Activated T-helper 1 cell treated with anti-CD3 and anti-CD28 coated beads, Interleukin-12 subunit alpha, Interleukin-12 subunit beta, Interleukin-2, Interleukin-4 antibody, amounts not matched to agents 30 ng/mL and 10 ng/mL and 1 ng/mL, durations not matched to agents 14 hours and 24 hours and 36 hours (primary cell): Measurements from ENCODE around the gene CFAP65. TPM values are rescaled to one million over a fixed set of nuclear protein-coding genes. Genes with fewer than 3 reads are reported as not detected.

Experiments
- DNase-seq: peaks from one replicate; pipeline ENCODE4 v3.0.0; 2021; ENCODE audit warnings: low spot score
- H3K27ac Mint-ChIP-seq: one replicate; pipeline ENCODE4 v1.8.0; 2021; ENCODE audit warnings: mild to moderate bottlenecking, mixed read lengths
- H3K27me3 Mint-ChIP-seq: one replicate; pipeline ENCODE4 v1.8.0; 2022; ENCODE audit warnings: mild to moderate bottlenecking, moderate library complexity, mixed read lengths; ENCODE audit not compliant: insufficient read depth
- H3K36me3 Mint-ChIP-seq: one replicate; pipeline ENCODE4 v1.8.0; 2021; ENCODE audit warnings: low read depth, mixed read lengths
- H3K4me1 Mint-ChIP-seq: one replicate; pipeline ENCODE4 v1.8.0; 2021; ENCODE audit warnings: low read depth, mixed read lengths
- H3K4me3 Mint-ChIP-seq: one replicate; pipeline ENCODE4 v1.8.0; 2021; ENCODE audit warnings: mild to moderate bottlenecking, moderate library complexity, mixed read lengths
- H3K9me3 Mint-ChIP-seq: one replicate; pipeline ENCODE4 v1.8.0; 2021; ENCODE audit warnings: mixed read lengths
- intact Hi-C: fragments of 100-400 bp; cut with micrococcal nuclease; formaldehyde crosslinking; loops from one replicate; pipeline ENCODE4 v1.15.1; 2024
- total RNA-seq: library from RNA; stranded (reverse); gene quantifications from 2 replicates; pipeline ENCODE4 v1.2.3, GENCODE V29; 2022

CFAP65 gene
- total RNA-seq, 1 donor from 2014 or later = not detected

GRCh38 chr2:219037783-219038499 is 3.4 kb downstream of the CFAP65 start:
- no peak overlapping the region for H3K4me3 Mint-ChIP-seq
- H3K9me3 Mint-ChIP-seq = no peaks in the 10 kb centered on the region
- peaks cover 9% of the 10 kb centered on the region for H3K4me1 Mint-ChIP-seq
- no peak overlapping the region for H3K27ac Mint-ChIP-seq
- H3K27me3 Mint-ChIP-seq = peaks cover 51% of the 10 kb centered on the region
- intact Hi-C loops = no loop called here
- H3K36me3 Mint-ChIP-seq = no peaks in the 10 kb centered on the region
- DNase-seq = no peak

DNA sequence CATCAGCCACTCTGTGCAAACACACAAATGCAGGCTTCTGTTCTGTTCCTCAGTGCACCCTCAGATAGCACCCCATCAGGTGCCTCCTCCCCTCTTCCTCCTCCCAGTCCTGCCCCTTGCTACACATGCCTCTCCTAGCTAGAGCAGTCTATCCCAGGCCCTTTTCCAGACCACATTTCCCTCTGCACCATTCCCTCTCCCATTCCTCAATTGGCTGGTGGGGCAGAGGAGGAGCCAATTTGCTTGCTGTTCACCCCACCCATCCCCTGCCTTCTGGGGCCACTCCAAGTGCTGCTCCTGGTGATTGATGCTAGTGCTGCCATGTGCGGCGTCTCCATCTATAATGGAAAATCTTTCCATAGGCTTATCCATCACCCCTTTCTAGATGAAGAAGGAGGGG is 5.4 kb downstream of the CFAP65 start:
- no peak for DNase-seq
- H3K27me3 Mint-ChIP-seq = peaks cover 39% of the 10 kb centered on the region
- no peak overlapping the region for H3K4me3 Mint-ChIP-seq
- no peaks in the 10 kb centered on the region for H3K4me1 Mint-ChIP-seq
- no peaks in the 10 kb centered on the region for H3K36me3 Mint-ChIP-seq
- no peak overlapping the region for H3K27ac Mint-ChIP-seq
- intact Hi-C loops = no loop called here
- H3K9me3 Mint-ChIP-seq = no peaks in the 10 kb centered on the region

DNA sequence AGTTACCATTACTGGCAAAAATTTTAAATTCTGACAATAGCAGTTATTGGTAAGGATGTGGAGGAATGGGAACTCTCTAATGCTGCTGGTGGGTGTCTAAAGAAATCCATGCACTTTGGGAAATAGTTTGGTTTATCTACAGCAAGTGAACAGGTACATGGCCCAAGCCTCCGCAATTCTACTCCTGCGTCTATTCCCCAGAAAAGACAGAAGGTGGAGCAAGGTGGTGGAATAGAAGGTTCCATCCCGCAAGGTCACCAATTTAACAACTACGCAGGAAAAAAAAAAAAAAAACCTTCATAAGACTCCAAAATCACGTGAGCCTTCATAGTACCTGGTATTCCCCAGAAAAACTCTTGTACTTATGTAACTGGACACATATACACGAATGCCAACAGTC is 6.5 kb downstream of the CFAP65 start:
- H3K4me1 Mint-ChIP-seq = no peaks in the 10 kb centered on the region
- no peak for DNase-seq
- no peaks in the 10 kb centered on the region for H3K9me3 Mint-ChIP-seq
- intact Hi-C loops = no loop called here
- H3K36me3 Mint-ChIP-seq = no peaks in the 10 kb centered on the region
- H3K4me3 Mint-ChIP-seq = no peak overlapping the region
- H3K27ac Mint-ChIP-seq = no peak overlapping the region
- peaks cover 30% of the 10 kb centered on the region for H3K27me3 Mint-ChIP-seq

DNA sequence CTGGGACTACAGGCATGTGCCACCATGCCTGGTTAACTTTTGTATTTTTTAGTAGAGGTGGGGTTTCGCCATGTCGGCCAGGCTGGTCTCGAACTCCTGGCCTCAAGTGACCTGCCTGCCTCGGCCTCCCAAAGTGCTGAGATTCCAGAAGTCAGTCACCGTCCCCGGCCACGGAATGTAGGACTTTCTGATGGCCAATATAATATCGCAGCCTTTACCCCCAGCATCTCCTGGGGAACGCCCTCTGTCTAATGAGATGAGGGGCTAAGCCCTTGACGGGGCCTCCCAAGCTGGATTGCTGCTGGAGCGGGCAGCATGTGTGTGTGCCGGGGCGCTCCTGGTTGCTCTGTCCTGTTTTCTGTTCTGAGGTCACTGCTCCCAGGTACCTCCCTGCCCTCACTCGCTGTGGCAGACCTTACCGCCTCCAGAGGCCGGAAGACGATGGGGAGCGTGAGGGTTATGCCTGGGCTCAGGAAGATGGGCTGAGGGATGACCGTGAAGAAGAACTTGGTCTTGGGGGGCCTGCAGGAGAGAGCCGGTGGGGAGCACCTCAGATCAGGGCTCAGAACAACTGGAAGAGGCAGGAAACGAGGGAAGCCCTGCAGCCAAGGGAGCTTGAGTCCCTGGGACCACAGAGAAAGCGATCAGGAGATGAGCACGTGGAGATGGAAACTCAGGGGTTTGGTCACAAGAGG is 9.1 kb downstream of the CFAP65 start:
- Mint-ChIP-seq H3K27ac (no peak overlapping the region), H3K4me3 (no peak overlapping the region), H3K36me3 (no peaks in the 10 kb centered on the region), H3K4me1 (no peaks in the 10 kb centered on the region), H3K27me3 (peaks cover 23% of the 10 kb centered on the region), H3K9me3 (no peaks in the 10 kb centered on the region)
- intact Hi-C loops = no loop called here
- no peak for DNase-seq

- Mint-ChIP-seq H3K9me3 (no peaks in the 10 kb centered on the region), H3K36me3 (no peaks in the 10 kb centered on the region), H3K27me3 (peaks cover 19% of the 10 kb centered on the region), H3K4me3 (no peak overlapping the region), H3K27ac (no peak overlapping the region), H3K4me1 (no peaks in the 10 kb centered on the region)
- DNase-seq = no peak
- intact Hi-C loops = no loop called here
Measured at GRCh38 chr2:219031005-219031738, 10.1 kb downstream of the CFAP65 start.

DNA sequence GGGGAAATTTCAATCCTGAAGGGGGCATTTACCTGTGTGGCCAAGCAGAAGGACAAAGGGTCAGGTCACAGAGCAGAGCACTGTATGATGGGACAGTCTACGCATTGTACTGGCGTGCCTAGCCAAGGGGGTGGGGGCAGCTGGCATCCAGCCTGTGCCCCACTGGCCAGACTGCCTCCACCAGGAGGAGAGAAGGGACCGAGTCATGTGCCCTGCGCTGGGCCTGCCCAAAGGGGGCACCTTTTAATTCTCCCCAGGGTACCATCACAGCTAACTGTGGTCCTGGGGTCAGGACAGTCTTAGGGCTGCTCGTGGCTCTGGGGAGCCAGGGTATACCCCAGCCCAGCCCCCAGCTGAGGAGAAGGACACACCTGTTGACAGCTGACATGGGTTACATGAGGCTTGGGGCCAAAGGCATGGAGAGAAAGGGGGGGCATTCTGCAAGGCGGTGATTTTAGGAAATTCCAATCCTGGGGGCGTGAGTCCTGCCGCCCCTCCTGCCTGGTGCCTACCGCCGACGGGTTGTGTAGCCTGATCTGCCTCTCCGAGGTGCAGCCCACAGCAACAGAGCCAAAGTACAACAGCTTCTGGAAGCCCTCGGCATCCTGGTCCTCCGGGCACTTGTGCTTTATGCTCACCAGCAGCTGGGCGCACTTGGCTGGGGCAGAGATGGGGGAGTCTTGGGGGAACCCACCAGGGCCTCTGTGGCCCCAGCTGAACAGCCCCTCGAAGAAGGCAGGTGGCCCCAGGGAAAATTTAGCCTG is 11.0 kb downstream of the CFAP65 start:
- no peak for DNase-seq
- no peak overlapping the region for H3K4me3 Mint-ChIP-seq
- peaks cover 17% of the 10 kb centered on the region for H3K27me3 Mint-ChIP-seq

GRCh38 chr2:219029829-219030165 is 11.5 kb downstream of the CFAP65 start:
- H3K36me3 Mint-ChIP-seq = no peaks in the 10 kb centered on the region
- H3K9me3 Mint-ChIP-seq = no peaks in the 10 kb centered on the region
- H3K4me3 Mint-ChIP-seq = no peak overlapping the region
- peaks cover 12% of the 10 kb centered on the region for H3K27me3 Mint-ChIP-seq
- no peak overlapping the region for H3K27ac Mint-ChIP-seq
- intact Hi-C loops = loop anchor here (1.0 kb wide), 2 partner anchors 90 to 126 kb away; no protein-coding TSS in a partner anchor
- H3K4me1 Mint-ChIP-seq = no peaks in the 10 kb centered on the region
- peak; percentile 63 for DNase-seq

More for the DNA sequence above, 11.0 kb downstream of the CFAP65 start:
- H3K4me1 Mint-ChIP-seq = no peaks in the 10 kb centered on the region
- H3K36me3 Mint-ChIP-seq = no peaks in the 10 kb centered on the region
- intact Hi-C loops = no loop called here
- no peaks in the 10 kb centered on the region for H3K9me3 Mint-ChIP-seq
- no peak overlapping the region for H3K27ac Mint-ChIP-seq

DNA sequence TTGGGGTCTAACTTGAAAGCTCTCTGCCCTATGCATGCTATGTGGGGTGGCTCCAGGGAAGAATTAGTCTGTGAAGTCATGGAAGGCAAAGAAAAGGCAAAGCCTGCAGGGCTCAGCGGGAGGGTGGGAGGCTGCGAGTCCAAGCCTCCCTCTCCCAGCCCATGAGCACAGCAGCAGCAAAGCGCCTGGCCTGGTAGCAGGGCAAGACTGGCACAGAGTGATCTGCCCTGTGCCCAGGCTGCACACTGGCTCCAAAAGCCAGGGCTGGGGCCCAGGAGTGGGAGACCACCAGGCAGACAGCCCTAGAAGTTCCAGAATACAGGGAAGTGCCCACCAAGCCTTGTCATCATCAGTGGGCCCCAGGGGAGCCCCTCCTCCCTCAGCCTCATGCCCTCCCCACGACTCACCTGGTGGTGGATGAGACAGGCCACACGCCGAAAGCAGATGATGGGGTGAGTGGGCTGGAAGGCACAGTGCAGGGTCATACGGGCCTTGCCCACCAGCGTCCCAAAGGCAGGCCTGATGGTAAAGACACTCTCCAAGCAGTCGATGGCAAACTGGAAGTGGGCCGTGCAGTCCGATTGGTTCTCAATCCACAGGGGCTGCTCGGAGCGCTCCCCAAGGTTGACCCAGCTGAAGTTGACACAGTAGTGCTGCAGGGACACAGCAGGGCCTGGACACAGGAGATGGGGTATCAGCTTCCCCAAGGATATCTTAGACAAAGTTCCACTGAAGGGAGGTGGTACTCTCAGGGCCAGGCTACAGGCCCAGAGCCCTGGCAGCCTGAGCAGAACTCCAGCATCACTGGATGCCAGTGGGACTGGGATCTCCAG is 12.1 kb downstream of the CFAP65 start:
- intact Hi-C loops = loop anchor here (1.0 kb wide), 2 partner anchors 90 to 126 kb away; no protein-coding TSS in a partner anchor
- no peak for DNase-seq
- Mint-ChIP-seq H3K9me3 (no peaks in the 10 kb centered on the region), H3K4me1 (no peaks in the 10 kb centered on the region), H3K4me3 (no peak overlapping the region), H3K36me3 (no peaks in the 10 kb centered on the region), H3K27ac (no peak overlapping the region), H3K27me3 (peaks cover 7% of the 10 kb centered on the region)

DNA sequence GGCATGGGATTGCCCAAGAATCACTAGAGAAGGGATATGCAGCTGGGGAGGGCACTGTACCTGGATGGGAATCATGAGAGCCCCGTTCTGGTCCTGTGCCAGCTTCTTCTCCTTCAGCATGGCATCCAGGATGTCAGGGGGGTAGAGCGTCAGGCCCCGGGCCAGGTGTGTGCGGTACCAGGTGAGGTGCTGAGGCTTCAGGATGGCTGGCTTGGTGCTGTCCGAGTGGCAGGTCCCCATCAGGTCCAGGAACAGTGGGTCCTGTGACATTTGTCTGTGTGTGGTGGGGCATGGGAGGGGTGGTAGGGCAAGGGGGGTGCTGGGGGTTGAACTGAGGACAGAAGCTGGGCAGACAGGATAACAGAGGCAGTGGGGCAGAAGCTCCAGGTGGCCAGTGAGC is 13.2 kb downstream of the CFAP65 start:
- H3K9me3 Mint-ChIP-seq = no peaks in the 10 kb centered on the region
- no peaks in the 10 kb centered on the region for H3K36me3 Mint-ChIP-seq
- H3K4me1 Mint-ChIP-seq = no peaks in the 10 kb centered on the region
- H3K27me3 Mint-ChIP-seq = no peaks in the 10 kb centered on the region
- intact Hi-C loops = no loop called here
- H3K4me3 Mint-ChIP-seq = no peak overlapping the region
- H3K27ac Mint-ChIP-seq = no peak overlapping the region
- no peak for DNase-seq

- DNase-seq = no peak
- Mint-ChIP-seq H3K9me3 (no peaks in the 10 kb centered on the region), H3K27me3 (peaks cover 2% of the 10 kb centered on the region), H3K4me3 (no peak overlapping the region), H3K4me1 (no peaks in the 10 kb centered on the region), H3K36me3 (no peaks in the 10 kb centered on the region), H3K27ac (no peak overlapping the region)
- intact Hi-C loops = no loop called here
Measured at GRCh38 chr2:219027511-219028055, 13.7 kb downstream of the CFAP65 start.

- no peak for DNase-seq
- no peaks in the 10 kb centered on the region for H3K36me3 Mint-ChIP-seq
- H3K4me1 Mint-ChIP-seq = no peaks in the 10 kb centered on the region
- no peak overlapping the region for H3K27ac Mint-ChIP-seq
- no peak overlapping the region for H3K4me3 Mint-ChIP-seq
- H3K27me3 Mint-ChIP-seq = peaks cover 2% of the 10 kb centered on the region
- H3K9me3 Mint-ChIP-seq = no peaks in the 10 kb centered on the region
- intact Hi-C loops = no loop called here
Measured at GRCh38 chr2:219026946-219027345, 14.4 kb downstream of the CFAP65 start.
